Activated naive CD8-positive, alpha-beta T cell treated with anti-CD3 and anti-CD28 coated beads, Interleukin-2, amount 10 ng/mL, durations not matched to agents 7 days and 5 days (primary cell): ENCODE measurements around the gene COL2A1. TPM values are rescaled to one million over a fixed set of nuclear protein-coding genes. Genes with fewer than 3 reads are reported as not detected.

Experiments used
- ATAC-seq: fragments of 150-1000 bp; cut with Tn5 transposase; one replicate; pipeline ENCODE4 v1.10.0; 2021; ENCODE audit warnings: low read depth, moderate library complexity
- POLR2A ChIA-PET: fragments of 350-600 bp; sonication (Branson Sonifier 250); formaldehyde crosslinking; loops from one replicate; lab custom pipeline; 2021; ENCODE audit warnings: antibody characterized with exemption; lab: Charles Lee
- DNase-seq: peaks from one replicate; pipeline ENCODE4 v3.0.0; 2021
- H3K27ac Mint-ChIP-seq: one replicate; pipeline ENCODE4 v1.8.0; 2022; ENCODE audit warnings: mild to moderate bottlenecking, mixed read lengths
- H3K27me3 Mint-ChIP-seq: one replicate; pipeline ENCODE4 v1.8.0; 2022; ENCODE audit warnings: mild to moderate bottlenecking, moderate library complexity, mixed read lengths
- H3K36me3 Mint-ChIP-seq: one replicate; pipeline ENCODE4 v1.8.0; 2021; ENCODE audit warnings: mild to moderate bottlenecking, mixed read lengths
- H3K4me1 Mint-ChIP-seq: one replicate; pipeline ENCODE4 v1.8.0; 2021; ENCODE audit warnings: mixed read lengths
- H3K4me3 Mint-ChIP-seq: one replicate; pipeline ENCODE4 v1.8.0; 2022; ENCODE audit warnings: mild to moderate bottlenecking, moderate library complexity, mixed read lengths
- H3K9me3 Mint-ChIP-seq: one replicate; pipeline ENCODE4 v1.8.0; 2021; ENCODE audit warnings: mixed read lengths
- total RNA-seq, 2 experiments: library from RNA; stranded (reverse); gene quantifications; one replicate each; pipeline ENCODE4 v1.2.3, GENCODE V29; 2021

COL2A1 gene
- total RNA-seq, 2 experiments from 2014 or later, result not detected

- ATAC-seq, result no peak
- Mint-ChIP-seq H3K36me3 (no peaks in the 10 kb centered on the region), H3K4me3 (no peak overlapping the region), H3K27ac (no peak overlapping the region), H3K4me1 (peaks cover 25% of the 10 kb centered on the region), H3K9me3 (no peaks in the 10 kb centered on the region), H3K27me3 (peaks cover 52% of the 10 kb centered on the region)
- POLR2A ChIA-PET, result no interaction called here
- no peak for DNase-seq
These were observed 21.0 kb upstream of the COL2A1 start for GRCh38 chr12:48025281-48025680.

- peaks cover 54% of the 10 kb centered on the region for H3K27me3 Mint-ChIP-seq
- no peak for DNase-seq
- peaks cover 23% of the 10 kb centered on the region for H3K4me1 Mint-ChIP-seq
- no peak overlapping the region for H3K4me3 Mint-ChIP-seq
- POLR2A ChIA-PET, result no interaction called here
- ATAC-seq, result no peak
- H3K27ac Mint-ChIP-seq, result peak overlapping the region; percentile 39
- no peaks in the 10 kb centered on the region for H3K36me3 Mint-ChIP-seq
- H3K9me3 Mint-ChIP-seq, result no peaks in the 10 kb centered on the region
These were observed 20.5 kb upstream of the COL2A1 start for GRCh38 chr12:48024735-48025134.

DNA sequence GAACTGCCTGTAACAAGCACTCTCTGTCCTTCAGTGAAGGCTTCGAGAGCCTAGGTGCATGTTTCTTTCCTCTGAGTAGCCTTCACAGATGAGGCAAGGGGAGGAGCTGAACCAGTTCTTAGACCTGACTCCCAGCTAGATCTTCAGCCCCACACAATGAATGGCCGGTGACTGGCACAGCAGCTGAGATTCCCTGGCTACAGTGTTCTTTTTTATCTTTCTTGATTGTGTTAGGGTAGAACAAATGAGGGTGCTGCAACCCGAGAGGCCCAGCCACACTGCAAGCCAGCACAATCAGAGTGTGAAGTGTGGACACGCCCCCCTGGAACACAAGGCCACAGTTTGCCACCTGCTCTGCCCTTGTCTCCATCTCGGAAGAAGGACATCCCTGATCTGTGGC lies 19.1 kb upstream of the COL2A1 start:
- H3K27me3 Mint-ChIP-seq, result peaks cover 57% of the 10 kb centered on the region
- no peak for ATAC-seq
- no peak overlapping the region for H3K27ac Mint-ChIP-seq
- H3K36me3 Mint-ChIP-seq, result no peaks in the 10 kb centered on the region
- peaks cover 23% of the 10 kb centered on the region for H3K4me1 Mint-ChIP-seq
- no peak overlapping the region for H3K4me3 Mint-ChIP-seq
- DNase-seq, result no peak
- POLR2A ChIA-PET, result no interaction called here
- no peaks in the 10 kb centered on the region for H3K9me3 Mint-ChIP-seq

GRCh38 chr12:48022676-48023385 lies 18.6 kb upstream of the COL2A1 start:
- Mint-ChIP-seq H3K4me3 (no peak overlapping the region), H3K4me1 (peaks cover 23% of the 10 kb centered on the region), H3K27me3 (peaks cover 59% of the 10 kb centered on the region), H3K9me3 (no peaks in the 10 kb centered on the region), H3K27ac (no peak overlapping the region), H3K36me3 (no peaks in the 10 kb centered on the region)
- ATAC-seq, result no peak
- no peak for DNase-seq
- POLR2A ChIA-PET, result no interaction called here

DNA sequence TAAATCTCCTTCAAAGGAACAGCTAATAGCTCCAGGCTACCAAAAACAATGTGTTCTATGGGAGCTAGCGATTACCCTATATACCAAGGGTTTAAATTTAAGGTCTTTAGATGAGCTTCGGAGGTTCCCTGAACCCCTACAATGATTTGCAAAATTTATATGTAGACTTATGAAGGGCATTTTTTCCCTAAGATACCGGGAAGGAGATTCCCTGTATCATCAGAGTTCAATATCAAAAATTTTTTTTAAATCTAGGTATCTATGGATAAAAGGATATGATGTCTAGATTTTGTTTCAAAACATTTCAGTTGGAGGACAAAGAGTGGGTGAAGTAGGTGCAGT lies 17.9 kb upstream of the COL2A1 start:
- DNase-seq (no peak), ATAC-seq (no peak)
- no peak overlapping the region for H3K27ac Mint-ChIP-seq
- POLR2A ChIA-PET, result no interaction called here
- peaks cover 62% of the 10 kb centered on the region for H3K27me3 Mint-ChIP-seq
- no peak overlapping the region for H3K4me3 Mint-ChIP-seq
- peaks cover 17% of the 10 kb centered on the region for H3K4me1 Mint-ChIP-seq
- no peaks in the 10 kb centered on the region for H3K9me3 Mint-ChIP-seq
- no peaks in the 10 kb centered on the region for H3K36me3 Mint-ChIP-seq

GRCh38 chr12:48021485-48022179 lies 17.4 kb upstream of the COL2A1 start:
- Mint-ChIP-seq H3K4me1 (peaks cover 13% of the 10 kb centered on the region), H3K36me3 (no peaks in the 10 kb centered on the region), H3K9me3 (no peaks in the 10 kb centered on the region), H3K27me3 (peaks cover 60% of the 10 kb centered on the region), H3K4me3 (no peak overlapping the region), H3K27ac (no peak overlapping the region)
- DNase-seq (no peak), ATAC-seq (no peak)
- POLR2A ChIA-PET, result interaction anchor here (0.7 kb wide), 1 partner anchor 135 kb away, joined by 8 read pairs; no protein-coding TSS in a partner anchor

DNA sequence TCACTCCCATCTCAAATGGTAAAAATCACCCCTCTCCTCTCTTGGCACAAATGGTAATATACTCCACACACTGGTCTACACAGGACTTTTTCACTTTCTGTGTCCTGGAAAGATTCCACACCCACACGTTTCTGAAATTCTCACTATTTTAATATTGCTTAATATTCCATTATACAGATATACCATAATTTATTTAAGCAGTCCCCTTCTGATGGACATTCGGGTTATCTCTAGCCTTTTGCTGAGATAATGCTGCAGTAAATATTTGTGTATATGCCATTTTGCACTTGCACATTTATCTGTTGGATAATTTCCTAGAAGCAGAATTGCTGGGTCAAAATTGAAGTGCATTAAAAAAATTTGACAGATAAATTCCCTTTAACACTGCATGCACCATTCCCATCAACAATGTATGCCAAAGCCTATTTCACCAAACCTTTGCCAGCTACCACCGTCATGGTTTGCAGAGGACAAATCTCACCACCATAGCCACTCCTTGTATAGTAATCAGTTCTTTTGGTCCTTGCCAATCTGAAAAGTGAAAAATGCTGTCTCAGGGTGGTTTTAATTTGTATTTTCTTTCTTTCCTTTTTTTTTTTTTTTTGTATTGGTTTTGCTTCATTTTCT lies 15.5 kb upstream of the COL2A1 start:
- no peak overlapping the region for H3K27ac Mint-ChIP-seq
- H3K27me3 Mint-ChIP-seq, result peaks cover 67% of the 10 kb centered on the region
- POLR2A ChIA-PET, result no interaction called here
- no peak overlapping the region for H3K4me3 Mint-ChIP-seq
- no peaks in the 10 kb centered on the region for H3K9me3 Mint-ChIP-seq
- H3K4me1 Mint-ChIP-seq, result peaks cover 8% of the 10 kb centered on the region
- H3K36me3 Mint-ChIP-seq, result no peaks in the 10 kb centered on the region
- DNase-seq (no peak), ATAC-seq (no peak)

DNA sequence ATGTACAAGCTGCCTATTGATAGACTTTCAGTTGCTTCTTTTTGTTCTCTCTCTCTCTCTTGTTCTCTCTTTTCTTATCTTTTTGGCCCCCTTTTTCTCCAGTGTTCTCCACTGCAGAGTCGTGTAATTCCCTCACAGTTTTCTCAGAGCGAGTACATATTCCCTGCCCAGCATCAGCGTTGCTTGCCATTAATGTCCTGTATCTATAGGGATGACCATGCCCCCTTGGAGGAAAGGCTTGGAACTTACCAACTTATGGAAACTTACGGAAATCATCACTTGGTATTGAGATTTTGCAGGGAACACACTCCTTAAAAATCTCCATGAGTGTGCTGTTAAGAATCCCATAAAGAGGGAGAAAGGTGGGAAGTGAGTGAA lies 14.3 kb upstream of the COL2A1 start:
- no peaks in the 10 kb centered on the region for H3K36me3 Mint-ChIP-seq
- DNase-seq (no peak), ATAC-seq (no peak)
- POLR2A ChIA-PET, result no interaction called here
- H3K4me1 Mint-ChIP-seq, result peaks cover 1% of the 10 kb centered on the region
- no peak overlapping the region for H3K4me3 Mint-ChIP-seq
- peaks cover 68% of the 10 kb centered on the region for H3K27me3 Mint-ChIP-seq
- H3K9me3 Mint-ChIP-seq, result no peaks in the 10 kb centered on the region
- no peak overlapping the region for H3K27ac Mint-ChIP-seq

DNA sequence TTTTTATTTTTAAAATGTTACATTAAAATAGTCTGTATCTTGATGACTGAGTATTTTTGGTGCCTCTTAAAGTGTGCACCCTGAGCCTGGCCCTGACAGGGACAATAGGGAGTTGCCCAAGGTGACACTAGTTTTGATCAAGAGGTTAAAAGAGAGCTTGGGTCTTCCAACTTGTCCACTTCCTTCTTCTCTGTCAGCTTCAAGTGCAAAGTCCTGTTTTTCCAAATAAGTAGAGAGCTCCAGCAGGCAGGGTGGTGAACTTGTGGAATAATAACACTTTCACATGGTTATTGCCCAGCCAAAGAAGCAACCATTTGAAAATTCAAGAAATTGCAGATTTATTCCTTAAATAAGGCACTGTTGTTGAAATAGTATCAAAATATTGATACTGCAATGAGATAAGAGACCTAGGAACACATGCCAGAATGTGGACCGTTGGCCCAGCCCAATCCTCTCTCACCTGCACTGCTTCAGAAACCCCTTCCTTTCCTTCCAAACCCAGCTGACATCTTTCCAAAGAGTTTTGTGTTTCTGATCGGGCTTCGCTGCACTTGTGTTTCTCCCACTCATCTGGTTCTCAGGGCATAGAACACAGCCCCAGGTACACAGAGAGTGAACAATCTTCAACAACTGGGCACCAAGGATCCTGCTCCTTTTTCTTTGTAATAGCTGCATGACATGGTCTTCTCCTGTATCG lies 13.8 kb upstream of the COL2A1 start:
- Mint-ChIP-seq H3K27me3 (peaks cover 68% of the 10 kb centered on the region), H3K36me3 (no peaks in the 10 kb centered on the region), H3K27ac (no peak overlapping the region), H3K4me1 (no peaks in the 10 kb centered on the region), H3K4me3 (no peak overlapping the region), H3K9me3 (no peaks in the 10 kb centered on the region)
- POLR2A ChIA-PET, result no interaction called here
- no peak for ATAC-seq
- no peak for DNase-seq

DNA sequence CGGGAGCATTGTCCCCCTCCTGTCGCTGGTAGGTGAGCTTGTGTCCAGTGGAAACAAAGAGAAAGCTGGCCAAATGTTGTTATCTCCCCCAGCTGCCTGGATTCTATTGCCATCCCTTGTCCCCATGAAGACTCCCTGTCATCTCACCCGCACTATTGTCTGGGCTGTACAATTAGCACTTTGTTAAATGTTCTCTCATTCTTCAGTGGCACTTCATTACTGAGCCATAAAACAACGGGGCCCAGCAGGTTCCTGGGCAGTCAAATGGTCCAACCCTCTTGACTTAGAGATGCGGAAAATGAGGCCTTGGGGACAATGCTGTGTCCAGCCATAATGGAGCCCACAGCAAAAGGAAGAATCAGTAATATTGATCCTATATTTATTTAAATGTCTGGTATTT lies 13.2 kb upstream of the COL2A1 start:
- ATAC-seq (no peak), DNase-seq (no peak)
- H3K4me1 Mint-ChIP-seq, result no peaks in the 10 kb centered on the region
- H3K36me3 Mint-ChIP-seq, result no peaks in the 10 kb centered on the region
- no peak overlapping the region for H3K4me3 Mint-ChIP-seq
- H3K9me3 Mint-ChIP-seq, result no peaks in the 10 kb centered on the region
- no peak overlapping the region for H3K27ac Mint-ChIP-seq
- peaks cover 72% of the 10 kb centered on the region for H3K27me3 Mint-ChIP-seq
- POLR2A ChIA-PET, result no interaction called here

DNA sequence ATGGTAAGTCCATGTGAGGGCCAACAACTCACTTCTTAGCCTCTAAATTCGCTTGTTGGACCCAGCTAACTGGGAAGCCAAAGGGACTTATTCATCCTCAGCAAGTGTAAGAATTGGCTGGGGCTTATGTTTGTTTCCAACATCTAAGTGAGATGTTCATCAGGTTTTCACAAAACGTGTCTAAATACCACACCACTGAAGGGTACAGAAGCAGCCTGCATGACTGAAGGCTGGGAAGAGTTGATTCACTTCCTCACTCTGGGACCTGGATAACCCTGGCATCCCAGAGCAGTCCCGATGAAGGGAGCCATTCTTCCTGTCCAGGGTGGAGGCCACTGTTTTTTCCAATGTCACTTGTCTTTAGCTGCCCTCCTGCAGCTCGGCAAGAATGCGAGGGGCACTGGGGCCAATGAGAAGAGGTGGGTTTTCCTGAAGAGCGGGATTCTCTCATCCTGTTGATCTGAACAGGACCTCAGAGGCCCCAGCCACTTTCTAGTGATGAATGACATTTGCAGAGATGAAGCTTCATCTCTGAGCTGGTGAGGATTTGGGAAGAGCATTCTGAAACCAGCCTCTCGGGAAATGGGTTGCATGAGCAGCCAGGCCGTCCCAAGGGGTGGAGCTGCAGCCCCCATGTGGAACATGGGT lies 12.2 kb upstream of the COL2A1 start:
- POLR2A ChIA-PET, result no interaction called here
- Mint-ChIP-seq H3K9me3 (no peaks in the 10 kb centered on the region), H3K27ac (no peak overlapping the region), H3K4me3 (no peak overlapping the region), H3K27me3 (peaks cover 75% of the 10 kb centered on the region), H3K4me1 (no peaks in the 10 kb centered on the region), H3K36me3 (no peaks in the 10 kb centered on the region)
- ATAC-seq (no peak), DNase-seq (no peak)

DNA sequence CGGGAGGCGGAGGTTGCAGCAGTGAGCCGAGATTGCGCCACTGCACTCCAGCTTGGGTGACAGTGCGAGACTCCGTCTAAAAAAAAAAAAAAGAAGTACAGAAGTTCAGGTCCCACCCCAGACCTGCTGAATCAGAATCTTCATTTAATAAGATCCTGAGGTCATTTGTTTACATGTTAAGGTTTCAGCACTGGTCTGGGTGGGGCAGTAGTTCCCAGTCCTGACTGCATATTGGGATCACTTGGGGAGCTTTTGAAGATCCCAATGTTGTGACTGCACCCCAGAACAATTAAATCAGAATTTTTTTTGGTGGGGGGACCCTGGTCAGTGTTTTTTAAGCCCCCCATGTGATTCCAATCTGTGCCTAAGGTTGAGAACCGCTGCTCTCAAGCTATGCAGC lies 11.7 kb upstream of the COL2A1 start:
- H3K9me3 Mint-ChIP-seq, result no peaks in the 10 kb centered on the region
- H3K27me3 Mint-ChIP-seq, result peaks cover 75% of the 10 kb centered on the region
- no peak overlapping the region for H3K27ac Mint-ChIP-seq

GRCh38 chr12:48015129-48015528 lies 10.9 kb upstream of the COL2A1 start:
- H3K9me3 Mint-ChIP-seq, result no peaks in the 10 kb centered on the region
- H3K36me3 Mint-ChIP-seq, result no peaks in the 10 kb centered on the region
- POLR2A ChIA-PET, result no interaction called here
- no peak overlapping the region for H3K4me3 Mint-ChIP-seq
- H3K27me3 Mint-ChIP-seq, result peaks cover 73% of the 10 kb centered on the region
- DNase-seq (no peak), ATAC-seq (no peak)
- no peak overlapping the region for H3K27ac Mint-ChIP-seq
- H3K4me1 Mint-ChIP-seq, result no peaks in the 10 kb centered on the region

More for the DNA sequence above, 11.7 kb upstream of the COL2A1 start:
- H3K4me3 Mint-ChIP-seq, result no peak overlapping the region
- DNase-seq, result no peak
- H3K36me3 Mint-ChIP-seq, result no peaks in the 10 kb centered on the region
- POLR2A ChIA-PET, result no interaction called here
- no peaks in the 10 kb centered on the region for H3K4me1 Mint-ChIP-seq
- no peak for ATAC-seq
